ENCODE measurements around the gene SHMT1.

DNA sequence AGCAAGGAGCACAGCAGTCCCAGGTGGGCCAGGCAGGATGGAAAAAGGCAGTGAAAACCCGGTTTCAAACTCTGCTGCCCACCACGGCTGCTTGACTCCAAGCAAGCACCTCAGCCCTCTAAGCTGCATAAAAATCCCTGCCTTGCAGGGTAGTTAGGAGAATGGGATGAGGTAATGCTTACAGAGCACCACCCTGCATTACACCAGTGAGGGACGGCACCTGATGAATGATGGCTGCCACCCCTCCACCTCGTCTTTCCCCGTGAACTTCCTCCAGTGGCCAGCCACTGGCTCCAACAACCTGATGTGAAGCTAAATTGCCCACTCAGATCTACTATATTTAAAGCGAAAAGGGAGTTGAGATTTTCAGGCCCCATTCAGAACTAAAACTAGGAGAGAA lies 81.6 kb downstream of the SHMT1 start:
- TF ChIP-seq, protein P1, sequence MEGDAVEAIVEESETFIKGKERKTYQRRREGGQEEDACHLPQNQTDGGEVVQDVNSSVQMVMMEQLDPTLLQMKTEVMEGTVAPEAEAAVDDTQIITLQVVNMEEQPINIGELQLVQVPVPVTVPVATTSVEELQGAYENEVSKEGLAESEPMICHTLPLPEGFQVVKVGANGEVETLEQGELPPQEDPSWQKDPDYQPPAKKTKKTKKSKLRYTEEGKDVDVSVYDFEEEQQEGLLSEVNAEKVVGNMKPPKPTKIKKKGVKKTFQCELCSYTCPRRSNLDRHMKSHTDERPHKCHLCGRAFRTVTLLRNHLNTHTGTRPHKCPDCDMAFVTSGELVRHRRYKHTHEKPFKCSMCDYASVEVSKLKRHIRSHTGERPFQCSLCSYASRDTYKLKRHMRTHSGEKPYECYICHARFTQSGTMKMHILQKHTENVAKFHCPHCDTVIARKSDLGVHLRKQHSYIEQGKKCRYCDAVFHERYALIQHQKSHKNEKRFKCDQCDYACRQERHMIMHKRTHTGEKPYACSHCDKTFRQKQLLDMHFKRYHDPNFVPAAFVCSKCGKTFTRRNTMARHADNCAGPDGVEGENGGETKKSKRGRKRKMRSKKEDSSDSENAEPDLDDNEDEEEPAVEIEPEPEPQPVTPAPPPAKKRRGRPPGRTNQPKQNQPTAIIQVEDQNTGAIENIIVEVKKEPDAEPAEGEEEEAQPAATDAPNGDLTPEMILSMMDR (IDR thresholded peaks at IDR 0.05), result no peak
- no peak for TF ChIP-seq POLR2A (IDR thresholded peaks at IDR 0.05)

All from body of pancreas (tissue), 4 donors.